Thymus (tissue), 11 donors: ENCODE measurements around the gene RHEX. TPM values are rescaled to one million over a fixed set of nuclear protein-coding genes. Genes with fewer than 3 reads are reported as not detected.

Source experiments
- DNase-seq, 9 donors: peaks; one replicate each; pipeline ENCODE4 v3.0.0-alpha.2; 2013; ENCODE audit warnings: low spot score in 9 of 9, low read depth in 6 of 9, missing footprints in 1 of 9
- H3K27ac ChIP-seq, 2 donors: one replicate each; pipeline ENCODE4 v1.5.1; 2013; ENCODE audit warnings: control low read depth in 1 of 2, low read depth in 1 of 2, low read length in 1 of 2, mild to moderate bottlenecking in 1 of 2, moderate library complexity in 1 of 2
- H3K27me3 ChIP-seq, 2 donors: one replicate each; pipeline ENCODE4 v1.5.1; 2013; ENCODE audit warnings: low read length in 1 of 2; ENCODE audit not compliant: control insufficient read depth in 2 of 2, insufficient read depth in 1 of 2
- H3K36me3 ChIP-seq, 2 donors: one replicate each; pipeline ENCODE4 v1.5.1; 2013; ENCODE audit warnings: low read length in 1 of 2, mild to moderate bottlenecking in 1 of 2, moderate library complexity in 1 of 2; ENCODE audit not compliant: control insufficient read depth in 2 of 2, insufficient read depth in 2 of 2
- H3K4me1 ChIP-seq, 2 donors: one replicate each; pipeline ENCODE4 v1.5.1; 2013; ENCODE audit warnings: low read length in 2 of 2; ENCODE audit not compliant: control insufficient read depth in 2 of 2, insufficient read depth in 2 of 2
- H3K4me3 ChIP-seq, 2 donors: one replicate each; pipeline ENCODE4 v1.5.1; 2013; ENCODE audit warnings: low read length in 2 of 2, control low read depth in 1 of 2, mild to moderate bottlenecking in 1 of 2
- H3K9me3 ChIP-seq, 2 donors: one replicate each; pipeline ENCODE4 v1.5.1; 2013; ENCODE audit warnings: low read length in 1 of 2, mild to moderate bottlenecking in 1 of 2; ENCODE audit not compliant: control insufficient read depth in 2 of 2, insufficient read depth in 1 of 2
- WGBS: extraction: QIAGEN DNeasy Blood & Tissue Kit; methylation state at CpG from one replicate; pipeline ENCODE4 v1.1.7; 2013; 5-methylcytosine and 5-hydroxymethylcytosine counted together
- polyA plus RNA-seq: library from polyadenylated mRNA; stranded (reverse); fragments of 200-250 nt; gene quantifications from one replicate; pipeline ENCODE4 v1.2.3, GENCODE V29; 2013
- total RNA-seq: library from RNA; stranded (reverse); fragments of 120-200 nt; gene quantifications from one replicate; pipeline ENCODE4 v1.2.4, GENCODE V29; 2013
- donor health status: healthy.

RHEX gene
- total and polyA plus RNA-seq, 2 donors, result 1.7 to 3.6 TPM

- Histone ChIP-seq H3K27me3 (no peaks in the 10 kb centered on the region), H3K27ac (no peak overlapping the region), H3K9me3 (no peaks in the 10 kb centered on the region), H3K4me1 (peaks cover 8 to 40% of the 10 kb centered on the region in 2 donors), H3K36me3 (no peaks in the 10 kb centered on the region), H3K4me3 (no peak overlapping the region)
- WGBS, result 98% methylated on average over 9 of the region's 9 CpGs
- DNase-seq, result no peak
Observed at GRCh38 chr1:206070627-206071304, 17.8 kb downstream of the RHEX start.

- Histone ChIP-seq H3K4me3 (no peak overlapping the region), H3K36me3 (no peaks in the 10 kb centered on the region), H3K4me1 (peaks cover 2 to 17% of the 10 kb centered on the region in 2 donors), H3K9me3 (no peaks in the 10 kb centered on the region), H3K27ac (no peak overlapping the region), H3K27me3 (no peaks in the 10 kb centered on the region)
- DNase-seq, result no peak
- WGBS, result 83% methylated on average over 3 of the region's 3 CpGs
Observed at GRCh38 chr1:206074839-206075238, 21.9 kb downstream of the RHEX start.

GRCh38 chr1:206075786-206076755, 23.1 kb downstream of the RHEX start:
- Histone ChIP-seq H3K9me3 (no peaks in the 10 kb centered on the region), H3K27me3 (no peaks in the 10 kb centered on the region), H3K27ac (no peak overlapping the region), H3K4me1 (peaks cover 10 to 28% of the 10 kb centered on the region in 2 donors), H3K4me3 (no peak overlapping the region), H3K36me3 (no peaks in the 10 kb centered on the region)
- no peak for DNase-seq
- WGBS, result 95% methylated on average over 11 of the region's 11 CpGs

GRCh38 chr1:206079135-206079534, 26.2 kb downstream of the RHEX start:
- Histone ChIP-seq H3K4me1 (peaks cover 8 to 34% of the 10 kb centered on the region in 2 donors), H3K4me3 (no peak overlapping the region), H3K9me3 (no peaks in the 10 kb centered on the region), H3K36me3 (no peaks in the 10 kb centered on the region), H3K27me3 (no peaks in the 10 kb centered on the region), H3K27ac (no peak overlapping the region)
- 88% methylated on average over 1 of the region's 1 CpG for WGBS
- DNase-seq, result no peak

GRCh38 chr1:206080026-206080820, 27.2 kb downstream of the RHEX start:
- no peak overlapping the region for H3K4me3 ChIP-seq
- no peaks in the 10 kb centered on the region for H3K9me3 ChIP-seq
- H3K36me3 ChIP-seq, result no peaks in the 10 kb centered on the region
- H3K4me1 ChIP-seq, result peaks cover 8 to 34% of the 10 kb centered on the region in 2 donors
- peak overlapping the region in 1 of 2 donors; percentile 43 for H3K27ac ChIP-seq
- WGBS, result 21% methylated on average over 8 of the region's 8 CpGs
- H3K27me3 ChIP-seq, result no peaks in the 10 kb centered on the region
- DNase-seq, result peak in 3 of 9 donors; percentile 26 to 51 (median 41)

GRCh38 chr1:206081856-206082255, 28.9 kb downstream of the RHEX start:
- 95% methylated on average over 5 of the region's 5 CpGs for WGBS
- H3K27ac ChIP-seq, result no peak overlapping the region
- H3K36me3 ChIP-seq, result no peaks in the 10 kb centered on the region
- H3K4me1 ChIP-seq, result peaks cover 8 to 34% of the 10 kb centered on the region in 2 donors
- H3K27me3 ChIP-seq, result no peaks in the 10 kb centered on the region
- DNase-seq, result no peak
- H3K9me3 ChIP-seq, result no peaks in the 10 kb centered on the region
- H3K4me3 ChIP-seq, result no peak overlapping the region

GRCh38 chr1:206082831-206083695, 30.1 kb downstream of the RHEX start:
- Histone ChIP-seq H3K4me1 (peaks cover 8 to 32% of the 10 kb centered on the region in 2 donors), H3K4me3 (no peak overlapping the region), H3K9me3 (no peaks in the 10 kb centered on the region), H3K27ac (no peak overlapping the region), H3K36me3 (no peaks in the 10 kb centered on the region), H3K27me3 (no peaks in the 10 kb centered on the region)
- no peak for DNase-seq
- WGBS, result 80% methylated on average over 8 of the region's 8 CpGs

- Histone ChIP-seq H3K9me3 (no peaks in the 10 kb centered on the region), H3K4me3 (no peak overlapping the region), H3K27me3 (no peaks in the 10 kb centered on the region), H3K27ac (no peak overlapping the region), H3K4me1 (peaks cover 8 to 32% of the 10 kb centered on the region in 2 donors), H3K36me3 (no peaks in the 10 kb centered on the region)
- no peak for DNase-seq
- 97% methylated on average over 2 of the region's 2 CpGs for WGBS
Observed at GRCh38 chr1:206083750-206084149, 30.8 kb downstream of the RHEX start.
